ENCODE results near the gene LRP1.
A peak's percentile ranks its signal among the peaks of the same experiment; 100 is the strongest.

LRP1 gene

GRCh38 chr12:57211791-57212700, 83.8 kb downstream of the LRP1 start:
- no peak for DNase-seq (ENCODE audit: low read depth)

GRCh38 chr12:57212701-57213057, 84.4 kb downstream of the LRP1 start:
- DNase-seq (ENCODE audit: low read depth) = no peak

- peak; percentile 72 for DNase-seq (ENCODE audit: low read depth)
Measured at GRCh38 chr12:57213058-57213715, 84.9 kb downstream of the LRP1 start.

- no peak for DNase-seq (ENCODE audit: low read depth)
Measured at GRCh38 chr12:57213763-57214397, 85.6 kb downstream of the LRP1 start.

- no peak for DNase-seq (ENCODE audit: low read depth)
Measured at GRCh38 chr12:57214398-57214781, 86.1 kb downstream of the LRP1 start.

GRCh38 chr12:57215065-57215464, 86.8 kb downstream of the LRP1 start:
- no peak for DNase-seq (ENCODE audit: low read depth)

GRCh38 chr12:57215668-57216013, 87.4 kb downstream of the LRP1 start:
- no peak for DNase-seq (ENCODE audit: low read depth)

- no peak for DNase-seq (ENCODE audit: low read depth)
Measured at GRCh38 chr12:57216014-57216911, 88.0 kb downstream of the LRP1 start, which contains the start of gene NXPH4. NXPH4 (plus strand) TSS chr12:57216794; CDS start chr12:57216970, 176 bp downstream.

GRCh38 chr12:57216921-57217879, 88.9 kb downstream of the LRP1 start:
- no peak for DNase-seq (ENCODE audit: low read depth)

GRCh38 chr12:57218030-57218853, 90.0 kb downstream of the LRP1 start:
- no peak for DNase-seq (ENCODE audit: low read depth)

GRCh38 chr12:57219205-57219992, 91.1 kb downstream of the LRP1 start:
- no peak for DNase-seq (ENCODE audit: low read depth)

GRCh38 chr12:57219993-57220754, 91.9 kb downstream of the LRP1 start:
- no peak for DNase-seq (ENCODE audit: low read depth)

GRCh38 chr12:57220770-57221168, 92.5 kb downstream of the LRP1 start:
- no peak for DNase-seq (ENCODE audit: low read depth)

- DNase-seq (ENCODE audit: low read depth) = no peak
Measured at GRCh38 chr12:57221169-57221917, 93.1 kb downstream of the LRP1 start.

GRCh38 chr12:57222286-57223190, 94.3 kb downstream of the LRP1 start:
- DNase-seq (ENCODE audit: low read depth) = no peak

Measured in GM04504 (cell line).